Upper lobe of left lung (tissue), 6 donors: ENCODE measurements around the gene CDH13. TPM values are rescaled to one million over a fixed set of nuclear protein-coding genes. Genes with fewer than 3 reads are reported as not detected.

Experiments
- ATAC-seq, 2 donors: fragments of 200-7000 bp; cut with Tn5 transposase; one replicate each; pipeline ENCODE4 v1.9.1; 2022; ENCODE audit warnings: mild to moderate bottlenecking in 2 of 2, moderate library complexity in 2 of 2; ENCODE audit not compliant: low FRiP score in 2 of 2
- DNase-seq, 2 donors: peaks; one replicate each; pipeline ENCODE4 v3.0.0-alpha.2; 2019 to 2020
- H3K27ac ChIP-seq, 4 donors: fragments of 200-600 bp; sonication (generic); one replicate each; pipeline ENCODE4 v1.5.1; 2016 to 2019
- H3K27me3 ChIP-seq, 4 donors: fragments of 200-600 bp; sonication (generic); one replicate each; pipeline ENCODE4 v1.5.1; 2017 to 2019
- H3K36me3 ChIP-seq, 4 donors: fragments of 200-600 bp; sonication (generic); one replicate each; pipeline ENCODE4 v1.5.1; 2016 to 2019
- H3K4me1 ChIP-seq, 4 donors: fragments of 200-600 bp; sonication (generic); one replicate each; pipeline ENCODE4 v1.5.1; 2018 to 2019
- H3K4me3 ChIP-seq, 4 donors: fragments of 200-600 bp; sonication (generic); one replicate each; pipeline ENCODE4 v1.5.1; 2017 to 2019; ENCODE audit warnings: mild to moderate bottlenecking in 2 of 4, moderate library complexity in 1 of 4
- H3K9me3 ChIP-seq, 4 donors: fragments of 200-600 bp; sonication (generic); one replicate each; pipeline ENCODE4 v1.5.1; 2018 to 2019
- EP300 ChIP-seq, 4 donors: sonication (generic); formaldehyde crosslinking; IDR thresholded peaks; one replicate each; pipeline ENCODE4 v1.5.1; 2017; ENCODE audit warnings: antibody characterized with exemption in 4 of 4, control low read depth in 2 of 4
- POLR2A ChIP-seq, 4 donors: fragments of 450-650 bp; IDR thresholded peaks; one replicate each; pipeline ENCODE4 v1.5.1; 2016 to 2017; ENCODE audit warnings: antibody characterized with exemption in 4 of 4, mild to moderate bottlenecking in 2 of 4
- POLR2AphosphoS5 ChIP-seq, 2 donors: sonication (generic); formaldehyde crosslinking; IDR thresholded peaks; one replicate each; pipeline ENCODE4 v1.5.1; 2017; ENCODE audit warnings: antibody characterized with exemption in 2 of 2
- WGBS, 2 donors: methylation state at CpG; one replicate each; pipeline ENCODE4 v1.1.5; 2017 to 2018; 5-methylcytosine and 5-hydroxymethylcytosine counted together
- total RNA-seq, 6 donors: library from RNA; depleted of rRNA in 4 of 6; stranded (reverse); fragments of >200 nt in 4 of 6; gene quantifications; one replicate each; pipeline versions ENCODE4 v1.1.0 to v1.2.1, GENCODE V29; 2016 to 2021
- TF ChIP-seq, protein P1 (sequence below), 6 experiments: fragments of 450-650 bp in 4 of 6; fragments of 200-600 bp in 2 of 6; sonication (generic) in 2 of 6; IDR thresholded peaks; one replicate each; pipeline ENCODE4 v1.5.1; 2016 to 2019; ENCODE audit warnings: antibody characterized with exemption in 6 of 6
- donor health status: DM: no; HTN: no; CAD: no; lungs with moderate emphysema.
- donor health status: DM: no; HTN: yes; CAD: no; lungs with severe emphysema.

CDH13 gene
- total RNA-seq, 6 donors from 2014 or later, result 11.3 to 39.8 (median 19.9) TPM

DNA sequence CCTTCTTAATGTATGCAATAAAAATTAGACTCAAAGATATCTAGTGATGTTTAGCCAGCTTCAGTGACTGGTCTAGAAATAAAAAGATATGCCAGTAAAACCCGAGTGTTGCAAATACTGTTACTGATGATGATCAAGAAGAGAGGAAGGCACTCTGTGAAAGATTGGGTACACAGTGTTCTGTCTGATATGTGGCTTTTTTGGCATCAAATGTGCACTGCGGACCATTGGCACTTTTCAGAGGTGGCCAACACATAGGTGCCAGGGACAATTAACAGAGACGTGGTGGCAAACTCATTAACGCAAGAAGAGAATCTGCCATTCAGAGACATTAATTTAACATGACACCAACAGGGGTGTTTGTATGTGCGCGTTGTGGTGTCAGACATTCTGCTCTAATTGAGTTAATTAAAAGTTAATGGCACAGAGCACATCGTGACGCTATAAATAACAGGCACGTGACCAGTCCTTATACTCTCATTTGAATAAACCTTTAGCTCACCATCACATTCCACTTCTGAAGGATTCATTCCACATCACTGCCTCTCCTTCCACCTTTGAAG is 631.7 kb downstream of the CDH13 start:
- H3K27ac ChIP-seq, result no peak overlapping the region
- TF ChIP-seq EP300 (IDR thresholded peaks at IDR 0.05) (no peak), POLR2A (IDR thresholded peaks at IDR 0.05) (no peak), POLR2AphosphoS5 (IDR thresholded peaks at IDR 0.05) (no peak)
- TF ChIP-seq, protein P1, sequence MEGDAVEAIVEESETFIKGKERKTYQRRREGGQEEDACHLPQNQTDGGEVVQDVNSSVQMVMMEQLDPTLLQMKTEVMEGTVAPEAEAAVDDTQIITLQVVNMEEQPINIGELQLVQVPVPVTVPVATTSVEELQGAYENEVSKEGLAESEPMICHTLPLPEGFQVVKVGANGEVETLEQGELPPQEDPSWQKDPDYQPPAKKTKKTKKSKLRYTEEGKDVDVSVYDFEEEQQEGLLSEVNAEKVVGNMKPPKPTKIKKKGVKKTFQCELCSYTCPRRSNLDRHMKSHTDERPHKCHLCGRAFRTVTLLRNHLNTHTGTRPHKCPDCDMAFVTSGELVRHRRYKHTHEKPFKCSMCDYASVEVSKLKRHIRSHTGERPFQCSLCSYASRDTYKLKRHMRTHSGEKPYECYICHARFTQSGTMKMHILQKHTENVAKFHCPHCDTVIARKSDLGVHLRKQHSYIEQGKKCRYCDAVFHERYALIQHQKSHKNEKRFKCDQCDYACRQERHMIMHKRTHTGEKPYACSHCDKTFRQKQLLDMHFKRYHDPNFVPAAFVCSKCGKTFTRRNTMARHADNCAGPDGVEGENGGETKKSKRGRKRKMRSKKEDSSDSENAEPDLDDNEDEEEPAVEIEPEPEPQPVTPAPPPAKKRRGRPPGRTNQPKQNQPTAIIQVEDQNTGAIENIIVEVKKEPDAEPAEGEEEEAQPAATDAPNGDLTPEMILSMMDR (IDR thresholded peaks at IDR 0.05), result no peak
- WGBS, 2 donors, result 93% methylated on average over 9 of the region's 9 CpGs
- H3K4me3 ChIP-seq, result no peak overlapping the region
- H3K9me3 ChIP-seq, result no peaks in the 10 kb centered on the region
- ATAC-seq (no peak), DNase-seq (no peak)
- H3K27me3 ChIP-seq, result no peaks in the 10 kb centered on the region
- H3K4me1 ChIP-seq, result no peaks in the 10 kb centered on the region
- no peaks in the 10 kb centered on the region for H3K36me3 ChIP-seq

DNA sequence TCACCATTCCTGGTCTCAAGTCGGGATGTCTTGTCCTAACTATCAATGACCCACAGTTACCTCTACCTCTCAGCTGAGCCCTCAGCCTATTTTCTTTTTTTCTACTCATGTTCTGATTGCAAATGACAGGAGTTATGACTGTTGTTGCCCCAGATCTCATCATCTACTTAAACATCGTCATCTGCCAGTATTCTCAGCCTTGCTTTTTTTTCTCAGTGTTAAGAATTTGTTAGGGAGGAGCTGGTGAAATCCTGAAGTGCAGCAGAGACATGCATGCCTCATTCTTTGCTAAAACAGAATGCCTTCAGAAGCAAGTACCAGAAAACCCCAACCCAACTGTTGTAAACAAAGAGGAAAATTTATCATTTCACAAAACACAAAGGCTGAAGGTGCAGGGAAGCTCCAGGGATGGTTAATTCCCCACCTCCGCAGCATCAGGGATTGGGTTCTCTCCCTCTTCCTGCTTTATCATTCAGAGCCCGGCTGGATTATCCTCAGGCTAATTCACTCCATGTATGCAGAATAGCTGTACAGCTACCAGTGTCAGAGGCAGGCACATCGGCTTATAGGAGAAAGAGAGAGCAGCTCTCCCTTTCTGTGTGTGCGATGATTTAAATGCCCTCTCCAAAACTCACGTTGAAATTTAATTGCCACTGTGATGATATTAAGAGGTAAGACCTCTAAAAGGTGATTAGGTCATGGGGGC is 640.2 kb downstream of the CDH13 start:
- Histone ChIP-seq H3K4me1 (no peaks in the 10 kb centered on the region), H3K4me3 (no peak overlapping the region), H3K9me3 (no peaks in the 10 kb centered on the region), H3K27me3 (no peaks in the 10 kb centered on the region), H3K27ac (no peak overlapping the region), H3K36me3 (no peaks in the 10 kb centered on the region)
- DNase-seq (no peak), ATAC-seq (no peak)
- TF ChIP-seq, protein P1 (IDR thresholded peaks at IDR 0.05), result no peak
- no peak for TF ChIP-seq POLR2A (IDR thresholded peaks at IDR 0.05)
- no peak for TF ChIP-seq EP300 (IDR thresholded peaks at IDR 0.05)
- TF ChIP-seq POLR2AphosphoS5 (IDR thresholded peaks at IDR 0.05), result no peak
- WGBS, 2 donors, result 74 to 83% methylated on average over 7 of the region's 7 CpGs

DNA sequence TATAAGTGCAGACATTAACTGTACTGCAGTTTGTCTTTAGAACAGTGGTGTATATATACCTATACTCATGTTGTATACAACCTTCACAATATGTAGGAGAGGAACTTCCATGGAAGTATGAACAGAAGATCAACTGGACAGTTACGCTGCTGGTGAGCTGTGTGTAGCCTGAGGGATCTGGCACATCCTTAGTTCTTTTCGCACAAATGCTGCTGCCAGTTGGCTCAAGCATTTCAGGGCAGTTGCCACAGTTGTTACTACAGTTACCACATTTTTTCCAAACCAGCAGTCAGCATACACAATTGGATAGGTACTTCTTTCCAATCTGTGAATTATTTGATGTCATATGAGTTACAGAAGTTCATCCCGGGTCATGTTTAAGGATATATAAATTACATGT is 641.4 kb downstream of the CDH13 start:
- DNase-seq, result no peak
- TF ChIP-seq EP300 (IDR thresholded peaks at IDR 0.05) (no peak), POLR2A (IDR thresholded peaks at IDR 0.05) (no peak), POLR2AphosphoS5 (IDR thresholded peaks at IDR 0.05) (no peak)
- TF ChIP-seq, protein P1 (IDR thresholded peaks at IDR 0.05), result no peak
- 89% methylated on average over 3 of the region's 3 CpGs for WGBS, 2 donors
- no peak overlapping the region for H3K4me3 ChIP-seq
- no peak overlapping the region for H3K27ac ChIP-seq
- ATAC-seq, result no peak
- no peaks in the 10 kb centered on the region for H3K27me3 ChIP-seq
- H3K9me3 ChIP-seq, result no peaks in the 10 kb centered on the region
- no peaks in the 10 kb centered on the region for H3K36me3 ChIP-seq
- H3K4me1 ChIP-seq, result no peaks in the 10 kb centered on the region

DNA sequence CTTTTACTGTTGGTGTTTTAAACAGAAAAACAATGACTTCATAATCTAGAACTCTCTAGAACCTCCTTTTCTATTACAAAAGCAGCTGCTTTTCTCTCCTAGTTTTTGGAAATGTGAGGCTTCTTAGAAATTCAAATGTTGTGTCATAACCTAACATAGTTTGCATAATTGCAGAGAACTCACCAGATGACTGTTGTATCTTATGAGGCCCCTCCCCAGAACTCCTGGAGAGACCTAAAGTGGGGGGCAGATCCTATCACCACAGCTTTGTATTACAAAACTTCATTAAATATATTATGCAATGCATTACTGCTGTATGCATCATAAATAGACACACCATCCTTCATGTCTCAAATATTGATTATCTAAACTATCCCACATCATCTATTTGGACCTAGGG is 642.3 kb downstream of the CDH13 start:
- no peaks in the 10 kb centered on the region for H3K9me3 ChIP-seq
- ATAC-seq (no peak), DNase-seq (no peak)

More for the DNA sequence above, 642.3 kb downstream of the CDH13 start:
- no peaks in the 10 kb centered on the region for H3K27me3 ChIP-seq
- H3K4me1 ChIP-seq, result no peaks in the 10 kb centered on the region
- H3K4me3 ChIP-seq, result no peak overlapping the region
- no peak overlapping the region for H3K27ac ChIP-seq
- no peaks in the 10 kb centered on the region for H3K36me3 ChIP-seq
- no peak for TF ChIP-seq EP300 (IDR thresholded peaks at IDR 0.05)
- no peak for TF ChIP-seq POLR2AphosphoS5 (IDR thresholded peaks at IDR 0.05)
- TF ChIP-seq, protein P1 (IDR thresholded peaks at IDR 0.05), result no peak
- TF ChIP-seq POLR2A (IDR thresholded peaks at IDR 0.05), result no peak
